ENCODE results near the gene ST3GAL3.

ST3GAL3 gene

GRCh38 chr1:43949678-43950077 is 242.3 kb downstream of the ST3GAL3 start:
- TF ChIP-seq CTCF (IDR thresholded peaks at IDR 0.05), result no peak

GRCh38 chr1:43951021-43951985 is 244.0 kb downstream of the ST3GAL3 start:
- no peak for TF ChIP-seq CTCF (IDR thresholded peaks at IDR 0.05)

GRCh38 chr1:43952731-43953346 is 245.5 kb downstream of the ST3GAL3 start:
- no peak for TF ChIP-seq CTCF (IDR thresholded peaks at IDR 0.05)

GRCh38 chr1:43953361-43953760 is 246.0 kb downstream of the ST3GAL3 start:
- TF ChIP-seq CTCF (IDR thresholded peaks at IDR 0.05), result no peak

GRCh38 chr1:43954036-43954435 is 246.7 kb downstream of the ST3GAL3 start:
- no peak for TF ChIP-seq CTCF (IDR thresholded peaks at IDR 0.05)

- no peak for TF ChIP-seq CTCF (IDR thresholded peaks at IDR 0.05)
These were observed 248.9 kb downstream of the ST3GAL3 start for GRCh38 chr1:43956234-43956633.

- TF ChIP-seq CTCF (IDR thresholded peaks at IDR 0.05), result no peak
These were observed 250.2 kb downstream of the ST3GAL3 start for GRCh38 chr1:43957407-43958040.

Measured in LNCAP (cell line).